H54 (cell line): ENCODE data around the gene TRPV5.

Source experiments
- DNase-seq: peaks from one replicate; pipeline ENCODE4 v3.0.0; 2011; ENCODE audit warnings: low spot score, mixed read lengths; ENCODE audit not compliant: insufficient read length
- FAIRE-seq: peaks from 3 replicates; lab custom pipeline; 2011; peaks lifted over from hg19 to GRCh38; lab: Jason Lieb, UNC
- POLR2A ChIP-seq: IDR thresholded peaks from 2 replicates; pipeline ENCODE4 v1.6.1; 2011; ENCODE audit warnings: low read depth, mild to moderate bottlenecking, low read length

Gene TRPV5

GRCh38 chr7:142894112-142894984 lies 39.2 kb downstream of the TRPV5 start:
- TF ChIP-seq POLR2A: no peak
- DNase-seq (no peak), FAIRE-seq (no peak)

- no peak for TF ChIP-seq POLR2A
- DNase-seq (no peak), FAIRE-seq (no peak)
Measured at GRCh38 chr7:142892951-142893350, 40.6 kb downstream of the TRPV5 start.

GRCh38 chr7:142891490-142892082 lies 42.0 kb downstream of the TRPV5 start:
- no peak for FAIRE-seq
- TF ChIP-seq POLR2A: no peak
- DNase-seq: no peak

GRCh38 chr7:142890874-142891485 lies 42.6 kb downstream of the TRPV5 start:
- DNase-seq (no peak), FAIRE-seq (no peak)
- no peak for TF ChIP-seq POLR2A

GRCh38 chr7:142889816-142890215 lies 43.7 kb downstream of the TRPV5 start:
- DNase-seq (no peak), FAIRE-seq (no peak)
- TF ChIP-seq POLR2A: no peak

GRCh38 chr7:142887282-142888015 lies 46.1 kb downstream of the TRPV5 start:
- no peak for FAIRE-seq
- no peak for TF ChIP-seq POLR2A
- no peak for DNase-seq

GRCh38 chr7:142886866-142887265 lies 46.7 kb downstream of the TRPV5 start:
- TF ChIP-seq POLR2A: no peak
- DNase-seq (no peak), FAIRE-seq (no peak)

- FAIRE-seq: no peak
- TF ChIP-seq POLR2A: no peak
- no peak for DNase-seq
Measured at GRCh38 chr7:142885311-142886230, 48.0 kb downstream of the TRPV5 start, which contains the start of gene TRPV6. Gene TRPV6 (minus strand): TSS chr7:142885745.

- FAIRE-seq (no peak), DNase-seq (no peak)
- TF ChIP-seq POLR2A: no peak
Measured at GRCh38 chr7:142884286-142884640, 49.3 kb downstream of the TRPV5 start.

GRCh38 chr7:142883571-142884285 lies 49.8 kb downstream of the TRPV5 start:
- no peak for DNase-seq
- no peak for TF ChIP-seq POLR2A
- FAIRE-seq: no peak

GRCh38 chr7:142883145-142883544 lies 50.4 kb downstream of the TRPV5 start:
- FAIRE-seq (no peak), DNase-seq (no peak)

GRCh38 chr7:142882338-142882678 lies 51.2 kb downstream of the TRPV5 start:
- DNase-seq: no peak
- FAIRE-seq: no peak
- no peak for TF ChIP-seq POLR2A

More at GRCh38 chr7:142883145-142883544, 50.4 kb downstream of the TRPV5 start:
- TF ChIP-seq POLR2A: no peak
